Measurements from ENCODE around the gene USP28. TPM values are rescaled to one million over a fixed set of nuclear protein-coding genes. Genes with fewer than 3 reads are reported as not detected.

The USP28 gene
- total RNA-seq, 1 donor from 2014 or later, result 14.2 TPM

- peaks cover 44% of the 10 kb centered on the region for H3K4me1 Mint-ChIP-seq
- peaks cover 4% of the 10 kb centered on the region for H3K9me3 Mint-ChIP-seq
- peak; percentile 36 for DNase-seq (ENCODE audit: low spot score)
- peak overlapping the region; percentile 45 for H3K4me2 ChIP-seq
- H3F3A ChIP-seq (ENCODE audit: low read depth), result peaks cover 29% of the 10 kb centered on the region
- peaks cover 11% of the 10 kb centered on the region for H4K20me1 ChIP-seq (ENCODE audit: low read depth)
- no peaks in the 10 kb centered on the region for H3K36me3 ChIP-seq
- H3K4me3 Mint-ChIP-seq, result peak overlapping the region; percentile 67
- no peak overlapping the region for H3K9ac ChIP-seq
- H3K27me3 Mint-ChIP-seq (ENCODE audit: insufficient read depth, low read depth), result peaks cover 3% of the 10 kb centered on the region
- no peak for TF ChIP-seq EZH2phosphoT487 (IDR thresholded peaks at IDR 0.05)
- TF ChIP-seq CTCF (IDR thresholded peaks at IDR 0.05), result no peak
- no peak for TF ChIP-seq EZH2 (IDR thresholded peaks at IDR 0.05)
- H3K27ac Mint-ChIP-seq, result no peak overlapping the region
- no peak overlapping the region for H3K4me3 ChIP-seq
- H3K4me1 ChIP-seq, result peaks cover 38% of the 10 kb centered on the region
- H3K79me2 ChIP-seq (ENCODE audit: low read depth), result peaks cover 45% of the 10 kb centered on the region
- no peak overlapping the region for H2AFZ ChIP-seq (replicated peaks)
- no peaks in the 10 kb centered on the region for H3K9me3 ChIP-seq (ENCODE audit: low read depth)
- peaks cover 24% of the 10 kb centered on the region for H3K27me3 ChIP-seq
- H3K36me3 Mint-ChIP-seq, result peaks cover 28% of the 10 kb centered on the region
- no peak overlapping the region for H3K27ac ChIP-seq
Measured at GRCh38 chr11:113871336-113871735, 4.0 kb downstream of the USP28 start.

GRCh38 chr11:113867843-113868503 lies 7.4 kb downstream of the USP28 start:
- Histone ChIP-seq H3K4me1 (peaks cover 16% of the 10 kb centered on the region), H3K4me2 (no peak overlapping the region), H3K36me3 (no peaks in the 10 kb centered on the region), H3K27me3 (peaks cover 1% of the 10 kb centered on the region), H4K20me1 (ENCODE audit: low read depth) (peaks cover 11% of the 10 kb centered on the region), H3K27ac (no peak overlapping the region), H2AFZ (replicated peaks) (no peak overlapping the region), H3K4me3 (no peak overlapping the region), H3F3A (ENCODE audit: low read depth) (peaks cover 19% of the 10 kb centered on the region), H3K79me2 (ENCODE audit: low read depth) (peaks cover 34% of the 10 kb centered on the region), H3K9ac (no peak overlapping the region), H3K9me3 (ENCODE audit: low read depth) (no peaks in the 10 kb centered on the region)
- Mint-ChIP-seq H3K36me3 (peaks cover 45% of the 10 kb centered on the region), H3K27me3 (ENCODE audit: insufficient read depth, low read depth) (no peaks in the 10 kb centered on the region), H3K27ac (no peak overlapping the region), H3K4me1 (peaks cover 25% of the 10 kb centered on the region), H3K9me3 (peaks cover 21% of the 10 kb centered on the region), H3K4me3 (no peak overlapping the region)
- no peak for TF ChIP-seq EZH2 (IDR thresholded peaks at IDR 0.05)
- no peak for TF ChIP-seq CTCF (IDR thresholded peaks at IDR 0.05)
- no peak for TF ChIP-seq EZH2phosphoT487 (IDR thresholded peaks at IDR 0.05)
- DNase-seq (ENCODE audit: low spot score), result no peak

GRCh38 chr11:113865873-113866272 lies 9.5 kb downstream of the USP28 start:
- Histone ChIP-seq H3F3A (ENCODE audit: low read depth) (peaks cover 14% of the 10 kb centered on the region), H3K27me3 (no peaks in the 10 kb centered on the region), H3K27ac (no peak overlapping the region), H3K4me1 (peaks cover 7% of the 10 kb centered on the region), H4K20me1 (ENCODE audit: low read depth) (no peaks in the 10 kb centered on the region), H3K36me3 (no peaks in the 10 kb centered on the region), H3K79me2 (ENCODE audit: low read depth) (peaks cover 34% of the 10 kb centered on the region), H3K4me3 (no peak overlapping the region), H2AFZ (replicated peaks) (no peak overlapping the region), H3K9me3 (ENCODE audit: low read depth) (no peaks in the 10 kb centered on the region), H3K4me2 (no peak overlapping the region), H3K9ac (no peak overlapping the region)
- no peak for TF ChIP-seq CTCF (IDR thresholded peaks at IDR 0.05)
- TF ChIP-seq EZH2 (IDR thresholded peaks at IDR 0.05), result no peak
- no peak for TF ChIP-seq EZH2phosphoT487 (IDR thresholded peaks at IDR 0.05)
- no peak overlapping the region for H3K4me3 Mint-ChIP-seq
- peaks cover 19% of the 10 kb centered on the region for H3K4me1 Mint-ChIP-seq
- peaks cover 53% of the 10 kb centered on the region for H3K36me3 Mint-ChIP-seq
- no peaks in the 10 kb centered on the region for H3K27me3 Mint-ChIP-seq (ENCODE audit: insufficient read depth, low read depth)
- peaks cover 27% of the 10 kb centered on the region for H3K9me3 Mint-ChIP-seq
- no peak overlapping the region for H3K27ac Mint-ChIP-seq
- no peak for DNase-seq (ENCODE audit: low spot score)
